Neuron (in vitro differentiated cells): ENCODE results near the gene DRC3.

Source experiments
- H2AFZ ChIP-seq: one replicate; pipeline ENCODE4 v1.6.1; 2013; ENCODE audit warnings: low read depth, mild to moderate bottlenecking, inconsistent platforms, low read length, moderate library complexity
- H3K27me3 ChIP-seq: one replicate; pipeline ENCODE4 v1.6.1; 2013; ENCODE audit warnings: low read length; ENCODE audit not compliant: insufficient read depth
- H3K36me3 ChIP-seq: one replicate; pipeline ENCODE4 v1.6.1; 2013; ENCODE audit warnings: low read length; ENCODE audit not compliant: insufficient read depth
- H3K4me1 ChIP-seq: one replicate; pipeline ENCODE4 v1.6.1; 2013; ENCODE audit warnings: low read length; ENCODE audit not compliant: insufficient read depth
- H3K4me3 ChIP-seq: 2 replicates; pipeline ENCODE4 v1.5.1; 2013; ENCODE audit warnings: mild to moderate bottlenecking, low read length, moderate library complexity
- H3K9me3 ChIP-seq: one replicate; pipeline ENCODE4 v1.6.1; 2013; ENCODE audit warnings: low read length

The DRC3 gene

GRCh38 chr17:17982801-17983200 lies 10.1 kb downstream of the DRC3 start:
- Histone ChIP-seq H2AFZ (no peak overlapping the region), H3K36me3 (no peaks in the 10 kb centered on the region), H3K9me3 (no peaks in the 10 kb centered on the region), H3K4me3 (no peak overlapping the region), H3K27me3 (no peaks in the 10 kb centered on the region), H3K4me1 (no peaks in the 10 kb centered on the region)

DNA sequence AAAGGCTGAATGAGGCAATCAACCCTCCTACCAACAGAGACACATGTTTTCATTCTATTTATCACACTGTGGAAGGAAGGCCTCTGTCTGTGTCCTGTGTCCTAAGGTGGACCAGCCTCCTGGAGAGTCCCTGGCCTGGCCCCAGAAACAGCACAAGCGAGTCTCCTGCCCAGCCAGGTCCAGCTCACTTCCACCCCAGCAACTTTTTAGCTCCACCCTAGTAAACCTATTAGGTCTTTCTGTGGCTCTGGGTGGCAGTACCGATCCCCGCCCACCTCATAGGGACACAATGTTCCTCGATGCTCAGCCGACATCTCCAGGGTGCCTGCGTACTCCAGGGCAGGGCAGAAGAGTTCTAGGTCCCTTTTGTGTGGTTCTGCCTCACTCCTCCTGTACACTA lies 10.7 kb downstream of the DRC3 start:
- H3K9me3 ChIP-seq = no peaks in the 10 kb centered on the region
- no peak overlapping the region for H2AFZ ChIP-seq
- H3K36me3 ChIP-seq = no peaks in the 10 kb centered on the region
- no peaks in the 10 kb centered on the region for H3K27me3 ChIP-seq
- H3K4me1 ChIP-seq = no peaks in the 10 kb centered on the region
- no peak overlapping the region for H3K4me3 ChIP-seq

GRCh38 chr17:17983776-17984175 lies 11.1 kb downstream of the DRC3 start:
- no peak overlapping the region for H2AFZ ChIP-seq
- H3K27me3 ChIP-seq = no peaks in the 10 kb centered on the region
- H3K4me1 ChIP-seq = no peaks in the 10 kb centered on the region
- no peaks in the 10 kb centered on the region for H3K9me3 ChIP-seq
- no peaks in the 10 kb centered on the region for H3K36me3 ChIP-seq
- H3K4me3 ChIP-seq = no peak overlapping the region

GRCh38 chr17:17985153-17985552 lies 12.5 kb downstream of the DRC3 start:
- H3K36me3 ChIP-seq = no peaks in the 10 kb centered on the region
- no peaks in the 10 kb centered on the region for H3K4me1 ChIP-seq
- no peak overlapping the region for H2AFZ ChIP-seq
- H3K27me3 ChIP-seq = no peaks in the 10 kb centered on the region
- H3K4me3 ChIP-seq = no peak overlapping the region
- H3K9me3 ChIP-seq = no peaks in the 10 kb centered on the region

- Histone ChIP-seq H2AFZ (no peak overlapping the region), H3K27me3 (no peaks in the 10 kb centered on the region), H3K4me3 (no peak overlapping the region), H3K36me3 (no peaks in the 10 kb centered on the region), H3K4me1 (no peaks in the 10 kb centered on the region), H3K9me3 (no peaks in the 10 kb centered on the region)
These were observed 12.9 kb downstream of the DRC3 start for GRCh38 chr17:17985555-17985954.

- Histone ChIP-seq H3K27me3 (no peaks in the 10 kb centered on the region), H3K36me3 (no peaks in the 10 kb centered on the region), H3K4me1 (no peaks in the 10 kb centered on the region), H3K9me3 (no peaks in the 10 kb centered on the region), H3K4me3 (no peak overlapping the region), H2AFZ (no peak overlapping the region)
These were observed 14.7 kb downstream of the DRC3 start for GRCh38 chr17:17987187-17987896.

GRCh38 chr17:17987901-17988300 lies 15.2 kb downstream of the DRC3 start:
- Histone ChIP-seq H3K4me1 (no peaks in the 10 kb centered on the region), H3K27me3 (no peaks in the 10 kb centered on the region), H3K36me3 (no peaks in the 10 kb centered on the region), H3K4me3 (no peak overlapping the region), H2AFZ (no peak overlapping the region), H3K9me3 (no peaks in the 10 kb centered on the region)

DNA sequence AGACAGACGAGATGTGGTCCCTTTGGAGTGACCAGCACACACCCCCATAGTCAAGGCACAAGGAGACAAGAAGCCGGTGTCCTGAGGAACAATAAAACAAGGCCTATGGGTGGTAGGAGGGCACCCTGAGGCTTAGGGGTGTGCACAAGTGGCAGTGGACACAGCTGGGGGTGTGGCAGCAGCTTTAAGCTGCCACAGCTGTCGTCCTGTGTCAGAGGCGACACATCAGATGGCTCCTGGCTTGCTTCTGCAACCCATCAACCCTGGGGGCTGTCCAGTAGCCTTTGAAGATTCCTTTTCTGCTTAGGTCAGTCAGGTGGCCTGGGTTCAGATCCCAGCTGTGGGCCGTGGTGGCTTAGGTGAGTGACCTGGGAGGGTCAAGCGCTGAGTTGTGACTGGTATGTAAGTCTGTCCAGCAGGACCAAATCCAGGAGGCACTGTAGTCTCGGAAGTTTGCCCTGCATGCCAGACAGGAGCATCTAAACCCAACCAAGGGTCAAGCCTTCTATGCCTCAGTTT lies 15.8 kb downstream of the DRC3 start:
- Histone ChIP-seq H3K36me3 (no peaks in the 10 kb centered on the region), H3K4me1 (no peaks in the 10 kb centered on the region), H3K4me3 (no peak overlapping the region), H2AFZ (no peak overlapping the region), H3K27me3 (no peaks in the 10 kb centered on the region), H3K9me3 (no peaks in the 10 kb centered on the region)

DNA sequence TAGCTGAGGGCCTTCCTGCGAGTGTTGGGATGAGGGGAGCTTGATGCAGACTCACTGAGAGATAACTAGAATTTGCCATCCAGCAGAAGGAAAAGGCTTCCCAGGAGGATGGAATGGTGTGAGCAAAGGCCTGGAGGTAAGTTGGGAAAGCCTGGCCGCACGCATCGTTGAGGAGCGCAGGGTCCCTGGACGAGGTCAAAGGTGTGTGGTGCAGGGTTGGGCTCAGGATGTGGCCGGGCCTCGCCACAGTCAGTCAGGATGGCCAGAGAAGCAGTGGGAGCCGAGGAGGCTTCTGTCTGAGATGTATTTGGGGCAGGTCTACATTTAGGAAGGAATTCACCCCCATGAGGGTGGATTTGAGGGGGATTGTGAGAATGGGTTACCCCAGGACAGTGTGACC lies 16.4 kb downstream of the DRC3 start:
- no peaks in the 10 kb centered on the region for H3K36me3 ChIP-seq
- no peaks in the 10 kb centered on the region for H3K27me3 ChIP-seq
- no peaks in the 10 kb centered on the region for H3K4me1 ChIP-seq
- H3K9me3 ChIP-seq = no peaks in the 10 kb centered on the region
- H3K4me3 ChIP-seq = no peak overlapping the region
- H2AFZ ChIP-seq = no peak overlapping the region

DNA sequence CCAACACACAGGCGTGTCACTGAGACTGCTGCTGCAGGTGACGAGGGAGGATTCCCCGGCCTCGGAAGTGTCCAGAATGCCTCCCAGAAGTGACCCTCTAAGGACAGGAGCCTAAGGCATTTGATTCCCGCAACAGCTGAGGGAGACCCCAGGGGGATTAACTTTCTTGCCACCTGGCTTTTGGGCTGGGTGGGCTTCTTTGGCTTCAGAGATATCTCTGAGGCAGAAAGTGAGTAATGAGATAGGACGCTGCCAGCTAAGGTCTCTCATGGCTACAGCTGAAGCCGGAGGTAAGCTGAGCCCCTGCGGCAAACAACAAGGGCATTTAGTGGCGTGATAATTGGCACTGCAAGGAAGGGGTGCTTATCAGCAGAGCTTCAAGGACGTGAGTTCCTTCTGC lies 17.0 kb downstream of the DRC3 start:
- Histone ChIP-seq H3K36me3 (no peaks in the 10 kb centered on the region), H3K4me3 (no peak overlapping the region), H3K9me3 (no peaks in the 10 kb centered on the region), H3K27me3 (no peaks in the 10 kb centered on the region), H2AFZ (no peak overlapping the region), H3K4me1 (peaks cover 3% of the 10 kb centered on the region)

- Histone ChIP-seq H3K27me3 (no peaks in the 10 kb centered on the region), H3K4me3 (no peak overlapping the region), H2AFZ (no peak overlapping the region), H3K9me3 (no peaks in the 10 kb centered on the region), H3K4me1 (peaks cover 5% of the 10 kb centered on the region), H3K36me3 (no peaks in the 10 kb centered on the region)
These were observed 17.6 kb downstream of the DRC3 start for GRCh38 chr17:17990282-17990681.

- H3K4me3 ChIP-seq = no peak overlapping the region
- no peaks in the 10 kb centered on the region for H3K27me3 ChIP-seq
- H3K36me3 ChIP-seq = no peaks in the 10 kb centered on the region
- H3K4me1 ChIP-seq = peaks cover 5% of the 10 kb centered on the region
- no peak overlapping the region for H2AFZ ChIP-seq
- no peaks in the 10 kb centered on the region for H3K9me3 ChIP-seq
These were observed 20.7 kb downstream of the DRC3 start for GRCh38 chr17:17993366-17993765.

DNA sequence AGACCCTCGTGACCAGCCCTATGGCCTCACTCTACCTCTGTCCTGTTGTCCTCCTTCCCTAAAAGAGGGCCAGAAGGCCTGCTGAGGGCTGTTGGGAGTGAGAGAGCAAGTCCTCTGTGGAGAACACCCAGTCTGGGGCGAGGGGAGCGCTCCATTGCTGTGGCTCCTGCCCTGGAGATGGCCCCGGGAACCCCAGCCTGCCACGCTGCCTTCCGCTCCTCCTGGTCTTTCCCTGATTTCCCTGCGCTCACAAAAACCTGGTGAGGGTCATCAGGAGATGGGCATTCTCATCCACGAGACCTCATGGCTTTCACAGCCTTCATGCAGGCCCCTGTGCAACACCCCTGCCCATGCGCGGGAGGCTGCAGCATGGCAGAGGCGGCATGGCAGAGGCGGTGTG lies 21.2 kb downstream of the DRC3 start:
- H3K36me3 ChIP-seq = no peaks in the 10 kb centered on the region
- H2AFZ ChIP-seq = no peak overlapping the region
- H3K4me1 ChIP-seq = peaks cover 5% of the 10 kb centered on the region
- no peak overlapping the region for H3K4me3 ChIP-seq
- H3K9me3 ChIP-seq = no peaks in the 10 kb centered on the region
- H3K27me3 ChIP-seq = no peaks in the 10 kb centered on the region
